ENCODE data around the gene TMOD2. TPM values are rescaled to one million over a fixed set of nuclear protein-coding genes. Genes with fewer than 3 reads are reported as not detected.

The TMOD2 gene
- total RNA-seq, 2 donors from 2014 or later: 2.4 to 7.2 TPM

GRCh38 chr15:51775967-51776816 lies 24.8 kb downstream of the TMOD2 start:
- no peaks in the 10 kb centered on the region for H3K9me3 ChIP-seq
- peak; percentile 65 for DNase-seq
- H3K4me3 ChIP-seq: no peak overlapping the region
- intact Hi-C loops (cut with DNase I): loop anchor here (2.0 kb wide), 1 partner anchor 125 kb away; no protein-coding TSS in a partner anchor
- no peaks in the 10 kb centered on the region for H3K4me1 ChIP-seq
- no peaks in the 10 kb centered on the region for H3K27me3 ChIP-seq
- no peaks in the 10 kb centered on the region for H3K36me3 ChIP-seq
- no peak overlapping the region for H3K27ac ChIP-seq
- peak; percentile 61 for TF ChIP-seq CTCF (IDR thresholded peaks at IDR 0.05)
- no peak overlapping the region for H3K9ac ChIP-seq (ENCODE audit: low read depth in 2 of 2, low read length in 2 of 2)

DNA sequence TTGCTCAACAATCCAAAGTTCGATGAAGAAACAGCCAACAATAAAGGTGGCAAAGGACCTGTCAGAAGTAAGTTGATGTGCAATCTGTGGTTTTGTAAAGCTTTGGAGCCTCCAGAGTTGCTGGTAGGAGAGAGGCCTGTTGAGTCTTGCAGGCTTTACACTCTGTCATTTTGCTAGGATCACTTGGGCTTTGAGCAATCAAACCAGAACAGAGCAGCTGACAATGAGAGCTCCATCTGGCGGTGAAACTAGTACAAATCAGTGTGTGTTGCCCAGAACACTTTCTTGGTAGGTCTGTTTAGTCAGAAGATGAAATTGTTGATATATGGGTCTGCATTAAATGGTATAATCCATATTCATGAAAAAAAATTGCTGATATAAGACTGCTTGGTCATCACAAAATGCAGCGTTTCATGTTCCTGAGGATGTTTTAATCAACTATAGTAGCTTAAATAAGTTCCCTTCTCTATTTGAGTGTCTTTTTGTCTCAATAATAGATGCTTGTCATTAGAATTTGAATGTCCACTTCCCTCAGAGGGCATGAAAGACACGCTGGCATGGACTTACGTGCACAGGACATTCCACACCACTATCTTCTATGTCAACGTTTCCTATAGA lies 25.7 kb downstream of the TMOD2 start:
- Histone ChIP-seq H3K9me3 (no peaks in the 10 kb centered on the region), H3K27ac (no peak overlapping the region), H3K9ac (ENCODE audit: low read depth in 2 of 2, low read length in 2 of 2) (no peak overlapping the region), H3K4me1 (no peaks in the 10 kb centered on the region), H3K4me3 (no peak overlapping the region), H3K27me3 (no peaks in the 10 kb centered on the region), H3K36me3 (no peaks in the 10 kb centered on the region)
- intact Hi-C loops (cut with DNase I): loop anchor here (2.0 kb wide), 1 partner anchor 126 kb away; no protein-coding TSS in a partner anchor
- TF ChIP-seq CTCF (IDR thresholded peaks at IDR 0.05): peak; percentile 61
- peak; percentile 74 for DNase-seq

- no peak overlapping the region for H3K27ac ChIP-seq
- TF ChIP-seq CTCF (IDR thresholded peaks at IDR 0.05): no peak
- DNase-seq: no peak
- H3K9ac ChIP-seq (ENCODE audit: low read depth in 2 of 2, low read length in 2 of 2): no peak overlapping the region
- no peaks in the 10 kb centered on the region for H3K9me3 ChIP-seq
- H3K4me1 ChIP-seq: no peaks in the 10 kb centered on the region
- intact Hi-C loops (cut with DNase I): no loop called here
- no peaks in the 10 kb centered on the region for H3K36me3 ChIP-seq
- no peak overlapping the region for H3K4me3 ChIP-seq
- no peaks in the 10 kb centered on the region for H3K27me3 ChIP-seq
Measured at GRCh38 chr15:51780636-51781035, 29.2 kb downstream of the TMOD2 start.

- intact Hi-C loops (cut with DNase I): no loop called here
- no peaks in the 10 kb centered on the region for H3K36me3 ChIP-seq
Measured at GRCh38 chr15:51781506-51781905, 30.1 kb downstream of the TMOD2 start.

More at GRCh38 chr15:51781506-51781905, 30.1 kb downstream of the TMOD2 start:
- H3K9me3 ChIP-seq: no peaks in the 10 kb centered on the region
- H3K4me1 ChIP-seq: no peaks in the 10 kb centered on the region
- H3K27ac ChIP-seq: no peak overlapping the region
- H3K27me3 ChIP-seq: no peaks in the 10 kb centered on the region
- TF ChIP-seq CTCF (IDR thresholded peaks at IDR 0.05): no peak
- H3K4me3 ChIP-seq: no peak overlapping the region
- DNase-seq: no peak
- no peak overlapping the region for H3K9ac ChIP-seq (ENCODE audit: low read depth in 2 of 2, low read length in 2 of 2)
